Measurements from ENCODE around the gene GPR85.
"Not testable (repeated sequence)": the region's sequence is repeated elsewhere in the genome, so short reads cannot be mapped to it uniquely, and the experiment has no call there.

The GPR85 gene, protein sequence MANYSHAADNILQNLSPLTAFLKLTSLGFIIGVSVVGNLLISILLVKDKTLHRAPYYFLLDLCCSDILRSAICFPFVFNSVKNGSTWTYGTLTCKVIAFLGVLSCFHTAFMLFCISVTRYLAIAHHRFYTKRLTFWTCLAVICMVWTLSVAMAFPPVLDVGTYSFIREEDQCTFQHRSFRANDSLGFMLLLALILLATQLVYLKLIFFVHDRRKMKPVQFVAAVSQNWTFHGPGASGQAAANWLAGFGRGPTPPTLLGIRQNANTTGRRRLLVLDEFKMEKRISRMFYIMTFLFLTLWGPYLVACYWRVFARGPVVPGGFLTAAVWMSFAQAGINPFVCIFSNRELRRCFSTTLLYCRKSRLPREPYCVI

DNA sequence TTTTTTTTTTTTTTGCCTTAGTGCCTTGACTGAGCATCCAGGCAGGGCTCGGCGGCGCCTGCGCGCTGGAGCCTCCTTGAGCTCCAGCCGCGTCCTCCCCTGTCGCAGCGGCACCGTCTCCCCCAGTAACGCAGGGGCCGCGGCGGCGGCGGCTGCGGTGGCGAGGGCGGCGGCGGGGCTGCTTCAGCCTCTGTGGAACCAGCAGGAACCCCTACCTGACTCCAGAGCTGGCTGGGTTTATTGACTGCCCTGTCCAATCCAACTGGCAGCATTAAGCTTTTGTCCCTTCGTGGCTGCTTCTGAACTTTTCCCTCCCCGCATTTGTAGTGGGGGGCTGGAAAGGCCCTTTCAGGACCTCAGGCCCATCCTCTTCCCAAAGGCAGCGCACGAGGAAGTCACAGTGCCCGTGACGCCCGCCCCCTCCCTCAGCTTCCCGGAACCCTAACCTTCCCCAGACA lies at the start of gene GPR85:
Gene GPR85 (minus strand): TSS at position 397 of the 458 bp plus-strand sequence. CDS start 2,106 bp downstream, outside the sequence.
- DNase-seq: peak; percentile 63

GRCh38 chr7:113134025-113134424 lies 47.4 kb upstream of the GPR85 start:
- no peak for DNase-seq

GRCh38 chr7:113131367-113131766 lies 44.7 kb upstream of the GPR85 start:
- DNase-seq: no peak

DNA sequence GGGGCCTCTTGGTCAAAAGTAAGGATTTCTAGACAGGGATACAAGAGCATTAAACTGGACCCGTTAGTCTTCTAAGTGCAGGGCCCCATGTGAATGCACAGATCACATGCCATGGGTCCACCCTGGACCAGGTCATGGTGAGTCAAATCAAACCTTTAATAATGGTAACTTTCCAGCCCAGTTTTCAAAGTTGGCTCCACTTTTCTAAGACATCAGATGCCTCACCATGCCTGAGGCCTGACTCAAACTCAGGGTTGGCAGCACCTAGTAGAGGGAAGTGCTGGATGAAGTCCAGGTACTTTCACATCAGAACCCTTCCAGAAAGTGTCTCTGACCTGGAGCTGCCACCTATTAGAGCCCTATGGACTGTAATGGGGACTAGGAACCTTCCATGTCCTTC lies 41.4 kb upstream of the GPR85 start:
- no peak for DNase-seq

DNA sequence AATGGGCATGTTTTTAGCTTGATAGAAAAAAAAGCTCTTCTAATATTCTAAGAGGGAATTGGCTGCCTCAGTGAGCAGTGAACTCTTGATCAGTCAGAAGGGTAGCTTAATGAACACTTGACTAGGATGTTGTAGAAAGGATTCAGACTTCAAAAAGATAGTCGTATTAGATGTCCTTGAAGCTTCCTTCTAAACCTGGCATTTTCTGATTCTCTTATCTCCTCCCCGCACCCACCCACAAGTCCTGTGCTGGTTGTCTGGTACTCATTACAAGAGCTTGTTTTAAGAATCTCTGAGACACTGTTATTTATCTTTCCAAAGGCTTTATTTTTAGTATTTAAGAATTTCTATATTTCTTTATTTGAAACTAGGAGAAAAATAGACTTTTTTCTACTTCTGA lies 39.1 kb upstream of the GPR85 start:
- no peak for DNase-seq

DNA sequence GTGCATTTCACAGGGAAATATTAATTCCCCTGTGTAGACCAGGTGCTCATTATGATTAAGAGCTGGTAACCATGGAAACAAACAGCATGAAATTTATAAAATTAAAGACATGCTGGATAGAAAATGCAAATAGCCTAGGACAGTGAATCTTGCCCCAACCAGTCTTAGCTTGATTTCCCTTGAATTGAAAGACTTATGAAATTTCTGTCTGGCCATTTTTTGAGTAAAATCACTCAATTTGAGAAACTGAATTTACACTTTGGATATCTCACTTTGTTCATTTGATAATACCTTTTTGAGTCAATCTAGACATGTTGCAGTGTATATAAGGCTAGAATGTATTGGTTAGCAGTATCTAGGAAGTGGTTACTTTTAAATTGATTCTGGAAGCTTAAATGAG lies 36.1 kb upstream of the GPR85 start:
- no peak for DNase-seq

DNA sequence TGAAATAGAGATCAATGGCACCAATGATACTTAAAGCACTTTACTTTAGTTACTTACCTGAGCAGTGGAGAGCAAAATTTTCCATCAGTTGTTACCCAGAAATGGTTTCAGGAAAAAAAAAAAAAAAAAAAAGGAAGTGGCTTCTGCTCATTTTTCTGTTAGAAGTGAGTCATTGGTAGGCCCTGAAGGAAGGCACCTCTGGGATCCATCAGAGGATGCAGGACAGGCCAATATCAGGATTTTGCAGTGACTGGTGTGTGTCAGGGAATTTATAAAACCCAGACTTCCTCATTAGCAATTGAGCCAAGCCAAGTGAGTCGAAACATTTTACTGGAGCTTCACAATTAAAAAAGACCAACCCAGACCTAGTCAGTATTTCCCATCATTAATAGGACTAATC lies 34.0 kb upstream of the GPR85 start:
- DNase-seq: no peak

DNA sequence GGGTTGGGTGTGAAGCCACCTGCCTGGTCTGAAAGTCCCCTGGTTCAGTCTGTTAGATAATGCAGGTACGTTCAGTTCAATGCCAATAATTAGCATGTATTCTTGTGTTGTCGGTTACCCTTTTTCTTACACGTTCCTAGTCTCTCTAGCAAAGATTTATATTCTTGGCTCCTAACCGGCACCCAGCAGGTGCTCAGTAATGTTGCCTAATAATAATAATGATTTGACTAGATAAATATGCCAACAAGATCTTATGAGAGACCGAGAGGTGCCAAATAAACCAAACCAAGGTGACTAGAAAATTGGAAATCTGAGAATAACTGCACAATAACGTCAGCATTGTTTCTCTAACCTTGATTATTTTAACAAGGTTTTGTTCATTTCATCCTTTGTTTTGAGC lies 32.8 kb upstream of the GPR85 start:
- no peak for DNase-seq

GRCh38 chr7:113118074-113118959 lies 31.7 kb upstream of the GPR85 start, which contains the start of gene SMIM30:
Gene SMIM30 (minus strand): TSS chr7:113118554. CDS start chr7:113117578, 976 bp downstream.
- peak; percentile 92 for DNase-seq

DNA sequence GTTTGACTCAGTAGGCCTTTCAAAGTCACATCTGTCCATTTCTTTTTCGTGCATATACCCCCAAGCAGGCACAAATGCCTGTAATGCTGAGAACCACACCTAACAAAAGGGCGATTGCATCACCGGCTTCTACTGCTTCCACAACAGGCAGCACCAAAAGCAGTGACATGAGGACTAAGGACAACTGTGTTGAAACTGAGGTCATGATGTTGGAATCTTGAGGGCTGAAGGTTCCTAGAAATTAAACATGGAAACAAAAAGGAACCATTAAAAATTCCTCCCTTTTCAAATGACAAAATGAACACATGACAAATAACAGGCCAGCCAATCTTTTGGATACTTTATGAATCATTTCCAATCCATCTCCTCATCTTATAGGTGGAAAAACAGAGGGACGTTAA lies 30.7 kb upstream of the GPR85 start:
- not testable (repeated sequence) for DNase-seq

GRCh38 chr7:113113912-113114311 lies 27.3 kb upstream of the GPR85 start:
- DNase-seq: no peak

GRCh38 chr7:113109718-113110117 lies 23.1 kb upstream of the GPR85 start:
- DNase-seq: no peak

DNA sequence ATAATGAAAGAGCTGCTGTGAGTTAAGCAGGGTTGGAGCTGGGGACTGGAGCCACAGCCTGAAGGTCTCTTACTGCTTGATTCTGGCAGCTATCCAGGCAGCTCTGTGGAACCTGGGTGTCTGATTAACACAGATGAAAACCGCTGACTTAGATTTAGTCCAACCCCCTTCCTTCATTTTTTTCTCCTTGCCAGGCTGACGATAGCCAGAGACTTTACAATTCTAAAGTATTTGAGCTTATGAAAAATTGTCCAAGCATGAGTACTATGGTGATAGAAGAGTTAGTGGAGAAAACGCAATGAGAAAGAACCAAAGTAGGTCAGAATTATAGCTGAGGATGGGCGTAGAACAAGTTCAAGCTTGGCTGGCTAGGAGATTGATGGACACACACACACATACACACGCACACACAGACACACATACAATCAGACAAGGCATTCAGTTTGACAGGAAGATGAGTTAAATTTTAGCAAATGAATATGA lies 13.5 kb upstream of the GPR85 start:
- no peak for DNase-seq

DNA sequence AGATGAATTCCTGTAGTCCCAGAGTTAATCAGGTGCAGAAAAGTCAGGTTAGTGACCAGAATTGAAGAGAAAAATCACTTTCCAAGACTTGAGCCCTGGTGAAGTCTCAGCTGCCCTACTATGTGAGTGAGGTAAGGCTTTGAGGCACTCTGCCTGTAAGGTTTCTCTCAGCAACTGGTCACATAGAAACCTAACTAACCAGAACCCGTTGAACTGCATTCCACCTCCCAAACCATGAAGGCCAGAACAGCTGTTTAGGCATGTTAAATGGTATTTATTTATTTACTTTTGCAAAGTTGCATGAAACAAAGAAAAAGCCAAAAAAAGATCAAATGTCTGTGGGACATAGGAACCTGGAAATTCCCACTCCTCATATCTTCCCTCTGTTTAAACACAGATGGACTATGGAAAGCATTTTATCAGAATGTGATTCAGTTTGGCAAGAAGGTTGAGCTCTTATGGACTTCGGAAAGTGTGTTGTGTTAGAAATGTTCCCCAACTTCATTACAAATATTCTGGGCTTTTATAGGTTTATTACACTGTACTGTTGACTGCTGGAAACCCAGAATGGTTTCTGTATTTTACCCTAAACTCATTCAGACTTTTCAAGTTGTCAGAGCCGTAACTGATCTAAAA lies 12.8 kb upstream of the GPR85 start:
- DNase-seq: no peak

GRCh38 chr7:113094517-113095249 lies 8.1 kb upstream of the GPR85 start:
- no peak for DNase-seq

GRCh38 chr7:113093561-113093960 lies 6.9 kb upstream of the GPR85 start:
- no peak for DNase-seq

GRCh38 chr7:113092762-113093161 lies 6.1 kb upstream of the GPR85 start:
- no peak for DNase-seq

- no peak for DNase-seq
Measured at GRCh38 chr7:113087071-113087998, 708 bp upstream of the GPR85 start.

DNA sequence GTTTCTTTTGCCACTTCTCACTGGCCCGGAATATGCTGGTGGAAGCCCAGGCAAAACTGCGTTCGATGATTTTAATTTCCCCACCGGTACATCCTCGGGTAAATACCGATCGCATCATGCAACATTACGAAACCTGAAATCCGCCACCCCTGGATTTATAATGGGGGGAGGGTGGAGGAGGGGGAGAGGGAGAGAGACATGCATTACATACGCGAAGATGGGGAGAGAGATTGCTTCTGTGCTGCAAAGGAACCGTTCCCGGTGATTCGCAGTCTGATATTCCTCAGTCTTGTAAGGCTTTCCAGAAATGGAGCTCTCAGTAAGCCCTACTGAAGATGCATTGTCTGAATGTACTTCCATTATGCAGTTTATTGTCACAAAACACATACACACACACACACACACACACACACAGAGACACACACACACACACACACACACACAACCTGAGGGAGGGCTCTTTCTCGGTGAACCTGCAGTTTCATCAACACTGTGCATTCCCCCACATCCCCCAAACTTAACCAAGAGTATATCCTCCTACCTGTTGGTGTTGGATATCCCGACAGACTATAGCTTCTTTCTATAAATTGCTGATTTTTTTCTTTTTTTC lies 741 bp downstream of the GPR85 start:
- no peak for DNase-seq

DNA sequence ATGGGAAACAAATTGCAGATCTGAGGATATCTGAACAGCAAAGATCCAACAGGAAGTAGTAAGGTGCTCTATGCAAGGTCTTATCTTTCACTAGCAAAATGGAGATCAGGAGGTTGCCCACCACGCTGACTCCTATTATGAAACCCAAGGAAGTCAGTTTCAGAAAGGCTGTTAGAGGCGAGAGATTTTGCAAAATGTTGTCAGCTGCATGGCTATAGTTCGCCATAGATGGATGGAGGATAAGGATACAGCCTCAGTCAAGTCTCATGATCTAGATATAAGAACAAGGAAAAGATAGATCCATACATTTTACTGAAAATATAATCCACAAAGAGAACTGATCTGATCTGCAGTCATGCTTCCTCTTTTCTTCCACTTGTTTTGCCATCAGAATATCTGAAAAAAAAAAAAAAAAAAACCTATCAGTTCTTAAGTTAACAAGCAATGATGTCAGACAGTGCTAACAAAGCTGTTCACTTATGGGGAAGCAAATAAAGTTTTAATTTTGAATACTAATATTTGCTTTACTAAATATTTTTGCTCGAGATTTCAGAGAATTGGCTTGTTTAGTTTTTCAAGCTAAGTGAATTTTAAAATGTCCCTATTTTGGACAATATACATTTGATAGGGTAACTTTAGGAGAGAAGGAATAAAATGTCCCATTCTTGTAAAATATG lies 2.0 kb downstream of the GPR85 start:
- DNase-seq: no peak

All from activated CD8-positive, alpha-beta memory T cell treated with anti-CD3 and anti-CD28 coated beads for 24 hours (primary cell).